ENCODE measurements around the gene OCA2.

GRCh38 chr15:27762471-27762870, 336.6 kb downstream of the OCA2 start:
- TF ChIP-seq, protein P1, sequence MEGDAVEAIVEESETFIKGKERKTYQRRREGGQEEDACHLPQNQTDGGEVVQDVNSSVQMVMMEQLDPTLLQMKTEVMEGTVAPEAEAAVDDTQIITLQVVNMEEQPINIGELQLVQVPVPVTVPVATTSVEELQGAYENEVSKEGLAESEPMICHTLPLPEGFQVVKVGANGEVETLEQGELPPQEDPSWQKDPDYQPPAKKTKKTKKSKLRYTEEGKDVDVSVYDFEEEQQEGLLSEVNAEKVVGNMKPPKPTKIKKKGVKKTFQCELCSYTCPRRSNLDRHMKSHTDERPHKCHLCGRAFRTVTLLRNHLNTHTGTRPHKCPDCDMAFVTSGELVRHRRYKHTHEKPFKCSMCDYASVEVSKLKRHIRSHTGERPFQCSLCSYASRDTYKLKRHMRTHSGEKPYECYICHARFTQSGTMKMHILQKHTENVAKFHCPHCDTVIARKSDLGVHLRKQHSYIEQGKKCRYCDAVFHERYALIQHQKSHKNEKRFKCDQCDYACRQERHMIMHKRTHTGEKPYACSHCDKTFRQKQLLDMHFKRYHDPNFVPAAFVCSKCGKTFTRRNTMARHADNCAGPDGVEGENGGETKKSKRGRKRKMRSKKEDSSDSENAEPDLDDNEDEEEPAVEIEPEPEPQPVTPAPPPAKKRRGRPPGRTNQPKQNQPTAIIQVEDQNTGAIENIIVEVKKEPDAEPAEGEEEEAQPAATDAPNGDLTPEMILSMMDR (IDR thresholded peaks at IDR 0.05), result no peak
- TF ChIP-seq POLR2AphosphoS5 (IDR thresholded peaks at IDR 0.05) (no peak), EP300 (IDR thresholded peaks at IDR 0.05) (no peak)
